Small intestine (tissue), 7 donors: ENCODE measurements around the gene ZMIZ1. TPM values are rescaled to one million over a fixed set of nuclear protein-coding genes. Genes with fewer than 3 reads are reported as not detected.

Source experiments
- DNase-seq, 2 donors: peaks; one replicate each; pipeline versions ENCODE4 v3.0.0 to v3.0.0-alpha.2; 2013
- FAIRE-seq: peaks from 2 replicates; lab custom pipeline; 2012; peaks lifted over from hg19 to GRCh38; lab: Jason Lieb, UNC
- H3K27ac ChIP-seq, 3 donors: one replicate each; pipeline ENCODE4 v1.5.1; 2013; ENCODE audit warnings: low read length in 2 of 3, mild to moderate bottlenecking in 2 of 3, control low read depth in 1 of 3, inconsistent platforms in 1 of 3, low read depth in 1 of 3, moderate library complexity in 1 of 3
- H3K27me3 ChIP-seq, 3 donors: one replicate each; pipeline ENCODE4 v1.6.1; 2013; ENCODE audit warnings: low read length in 3 of 3, inconsistent platforms in 1 of 3; ENCODE audit not compliant: control insufficient read depth in 3 of 3, insufficient read depth in 3 of 3
- H3K36me3 ChIP-seq, 3 donors: one replicate each; pipeline ENCODE4 v1.6.1; 2013; ENCODE audit warnings: low read length in 3 of 3, inconsistent platforms in 1 of 3, low read depth in 1 of 3, mild to moderate bottlenecking in 1 of 3, moderate library complexity in 1 of 3; ENCODE audit not compliant: control insufficient read depth in 3 of 3, insufficient read depth in 2 of 3
- H3K4me1 ChIP-seq, 3 donors: one replicate each; pipeline ENCODE4 v1.6.1; 2013; ENCODE audit warnings: low read length in 2 of 3, inconsistent platforms in 1 of 3, low read depth in 1 of 3, mild to moderate bottlenecking in 1 of 3, moderate library complexity in 1 of 3; ENCODE audit not compliant: control insufficient read depth in 3 of 3, insufficient read depth in 2 of 3
- H3K4me3 ChIP-seq, 3 donors: one replicate each; pipeline ENCODE4 v1.5.1; 2013; ENCODE audit warnings: low read length in 3 of 3, control low read depth in 1 of 3, inconsistent platforms in 1 of 3, low read depth in 1 of 3, mild to moderate bottlenecking in 1 of 3, moderate library complexity in 1 of 3
- H3K9me3 ChIP-seq, 2 donors: one replicate each; pipeline ENCODE4 v1.6.1; 2013; ENCODE audit warnings: low read depth in 1 of 2, low read length in 1 of 2; ENCODE audit not compliant: control insufficient read depth in 2 of 2, insufficient read depth in 1 of 2
- WGBS, 3 donors: extraction: QIAGEN DNeasy Blood & Tissue Kit; methylation state at CpG; one replicate each; pipeline ENCODE4 v1.1.7; 2013; 5-methylcytosine and 5-hydroxymethylcytosine counted together
- polyA plus RNA-seq, 4 donors: library from polyadenylated mRNA; stranded (reverse) in 3 of 4; unstranded in 1 of 4; fragments of 200-250 nt in 3 of 4; fragments of 120-200 nt in 1 of 4; gene quantifications; one replicate each; pipeline versions ENCODE4 v1.2.1 to v1.2.3, GENCODE V29; 2013
- donor health status: healthy with polysubstance abuse.
- donor health status: control.
- donor health status: control.
- donor health status: Bipolar disorder and iron deficiency.
- donor health status: healthy.

The ZMIZ1 gene
- polyA plus RNA-seq, 4 donors, result 15.1 to 40.7 (median 19.9) TPM

- Histone ChIP-seq H3K36me3 (no peaks in the 10 kb centered on the region), H3K27ac (no peak overlapping the region), H3K27me3 (no peaks in the 10 kb centered on the region), H3K4me3 (no peak overlapping the region), H3K4me1 (peaks cover 10 to 43% (median 14%) of the 10 kb centered on the region in 3 donors), H3K9me3 (no peaks in the 10 kb centered on the region)
- DNase-seq, result peak; percentile 48 to 51
- no peak for FAIRE-seq
- WGBS, 3 donors, result 44 to 62% (median 51%) methylated on average over 12 of the region's 12 CpGs
Measured at GRCh38 chr10:79052291-79053080, 16.3 kb upstream of the ZMIZ1 start.

- DNase-seq, result no peak
- FAIRE-seq, result no peak
- no peaks in the 10 kb centered on the region for H3K27me3 ChIP-seq
- no peak overlapping the region for H3K4me3 ChIP-seq
- H3K36me3 ChIP-seq, result no peaks in the 10 kb centered on the region
- H3K27ac ChIP-seq, result no peak overlapping the region
- H3K4me1 ChIP-seq, result peaks cover 10 to 43% (median 17%) of the 10 kb centered on the region in 3 donors
- 94 to 95% (median 94%) methylated on average over 4 of the region's 4 CpGs for WGBS, 3 donors
- H3K9me3 ChIP-seq, result no peaks in the 10 kb centered on the region
Measured at GRCh38 chr10:79053081-79053434, 15.7 kb upstream of the ZMIZ1 start.

- Histone ChIP-seq H3K4me1 (peaks cover 7 to 43% (median 13%) of the 10 kb centered on the region in 3 donors), H3K36me3 (no peaks in the 10 kb centered on the region), H3K27ac (no peak overlapping the region), H3K4me3 (no peak overlapping the region), H3K27me3 (no peaks in the 10 kb centered on the region), H3K9me3 (no peaks in the 10 kb centered on the region)
- 82 to 90% (median 83%) methylated on average over 11 of the region's 11 CpGs for WGBS, 3 donors
- no peak for DNase-seq
- no peak for FAIRE-seq
Measured at GRCh38 chr10:79053481-79054202, 15.1 kb upstream of the ZMIZ1 start.

- no peaks in the 10 kb centered on the region for H3K9me3 ChIP-seq
- H3K4me1 ChIP-seq, result peaks cover 0 to 43% (median 14%) of the 10 kb centered on the region in 3 donors
- peak; percentile 61 to 85 for DNase-seq
- H3K36me3 ChIP-seq, result no peaks in the 10 kb centered on the region
- FAIRE-seq, result no peak
- 15 to 67% (median 42%) methylated on average over 13 of the region's 13 CpGs for WGBS, 3 donors
- H3K27ac ChIP-seq, result peak overlapping the region in 1 of 3 donors; percentile 29
- no peaks in the 10 kb centered on the region for H3K27me3 ChIP-seq
- no peak overlapping the region for H3K4me3 ChIP-seq
Measured at GRCh38 chr10:79054203-79055099, 14.3 kb upstream of the ZMIZ1 start.

- WGBS, 3 donors, result 67 to 84% (median 76%) methylated on average over 10 of the region's 10 CpGs
- Histone ChIP-seq H3K27me3 (no peaks in the 10 kb centered on the region), H3K36me3 (no peaks in the 10 kb centered on the region), H3K27ac (no peak overlapping the region), H3K9me3 (no peaks in the 10 kb centered on the region), H3K4me1 (peaks cover 0 to 47% (median 13%) of the 10 kb centered on the region in 3 donors), H3K4me3 (no peak overlapping the region)
- FAIRE-seq, result no peak
- no peak for DNase-seq
Measured at GRCh38 chr10:79055100-79055782, 13.5 kb upstream of the ZMIZ1 start.

- FAIRE-seq (no peak), DNase-seq (no peak)
- Histone ChIP-seq H3K9me3 (no peaks in the 10 kb centered on the region), H3K36me3 (no peaks in the 10 kb centered on the region), H3K27ac (no peak overlapping the region), H3K4me3 (no peak overlapping the region), H3K4me1 (peaks cover 0 to 47% (median 13%) of the 10 kb centered on the region in 3 donors), H3K27me3 (no peaks in the 10 kb centered on the region)
- 71 to 84% (median 78%) methylated on average over 4 of the region's 4 CpGs for WGBS, 3 donors
Measured at GRCh38 chr10:79055892-79056291, 12.9 kb upstream of the ZMIZ1 start.

GRCh38 chr10:79056361-79056735 lies 12.4 kb upstream of the ZMIZ1 start:
- Histone ChIP-seq H3K4me3 (no peak overlapping the region), H3K36me3 (no peaks in the 10 kb centered on the region), H3K9me3 (no peaks in the 10 kb centered on the region), H3K27ac (no peak overlapping the region), H3K4me1 (peaks cover 0 to 45% (median 13%) of the 10 kb centered on the region in 3 donors), H3K27me3 (no peaks in the 10 kb centered on the region)
- FAIRE-seq (no peak), DNase-seq (no peak)
- WGBS, 3 donors, result 68 to 82% (median 81%) methylated on average over 8 of the region's 8 CpGs
